Activated CD4-positive, CD25-positive, alpha-beta regulatory T cell (primary cell): Measurements from ENCODE around the gene GLYAT.

Source experiments
- DNase-seq, 4 experiments: peaks; one replicate each; lab custom pipeline; 2025; lab: John Stamatoyannopoulos, UW

GLYAT gene

GRCh38 chr11:58676563-58677135 lies 55.1 kb downstream of the GLYAT start:
- no peak for DNase-seq

GRCh38 chr11:58675334-58676155 lies 56.2 kb downstream of the GLYAT start:
- DNase-seq = peak; percentile 42 to 73 (median 61)

- no peak for DNase-seq
Measured at GRCh38 chr11:58674609-58675008, 57.1 kb downstream of the GLYAT start.

GRCh38 chr11:58671983-58672633 lies 59.6 kb downstream of the GLYAT start:
- DNase-seq = no peak

DNA sequence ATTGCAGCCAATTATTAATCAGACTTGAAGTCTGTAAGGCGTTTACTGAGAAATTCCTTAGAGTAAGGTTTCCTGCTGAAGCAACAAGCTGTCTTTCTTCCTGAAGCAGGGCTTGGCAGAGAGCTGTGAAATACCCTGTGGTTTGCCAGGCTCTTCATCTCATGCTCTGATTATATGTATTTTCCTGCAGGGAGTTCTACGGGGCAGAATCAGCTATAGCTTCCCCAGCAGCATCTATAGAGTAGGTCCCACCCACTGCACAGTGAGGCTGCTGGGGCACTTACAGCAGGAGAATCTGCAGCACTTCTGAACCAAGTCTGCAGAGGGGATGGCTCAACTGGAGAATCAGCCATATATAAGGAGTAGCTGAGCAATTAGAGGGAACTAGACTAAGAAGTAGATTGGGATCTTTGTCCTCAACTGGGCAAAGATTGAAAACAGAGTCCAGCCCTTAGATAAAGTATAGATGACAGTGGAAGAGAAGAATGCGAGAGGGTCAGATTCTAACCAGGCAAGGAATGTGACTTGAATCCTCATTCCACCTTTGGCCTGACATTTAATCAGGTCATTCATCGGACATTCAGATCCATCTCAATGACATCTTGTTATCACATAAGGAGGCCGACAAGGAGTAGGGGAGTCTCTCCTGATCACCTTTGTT lies 71.7 kb downstream of the GLYAT start:
- no peak for DNase-seq

GRCh38 chr11:58659404-58659803 lies 72.3 kb downstream of the GLYAT start:
- DNase-seq = no peak
